Activated CD4-positive, CD25-positive, alpha-beta regulatory T cell treated with anti-CD3 and anti-CD28 coated beads, Interleukin-2, amount 50 U/mL, for 72 hours (primary cell): Measurements from ENCODE around the gene TLCD5.

ENCODE experiments used
- DNase-seq: peaks from one replicate; pipeline ENCODE4 v3.0.0; 2021

TLCD5 gene

DNA sequence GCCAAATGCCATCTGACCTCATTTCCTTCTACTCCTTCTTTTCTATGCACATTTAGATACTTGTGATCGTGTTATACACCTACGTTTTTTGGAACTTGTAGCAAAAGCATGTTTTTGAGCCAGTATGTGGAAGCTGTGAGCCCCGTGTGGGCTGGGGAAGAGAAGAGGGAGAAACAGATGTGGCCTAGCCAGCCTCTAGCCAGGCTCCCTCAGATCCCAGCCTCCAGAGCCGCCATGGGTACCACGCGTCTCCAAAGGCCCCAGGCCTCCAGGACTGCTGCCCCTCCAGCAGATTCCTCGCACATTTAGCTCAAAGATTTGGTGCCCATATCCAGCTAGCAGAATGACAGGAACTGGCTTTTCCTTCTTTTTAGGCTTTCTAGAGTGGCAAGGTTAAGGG lies 17.0 kb upstream of the TLCD5 start:
- DNase-seq: no peak

DNA sequence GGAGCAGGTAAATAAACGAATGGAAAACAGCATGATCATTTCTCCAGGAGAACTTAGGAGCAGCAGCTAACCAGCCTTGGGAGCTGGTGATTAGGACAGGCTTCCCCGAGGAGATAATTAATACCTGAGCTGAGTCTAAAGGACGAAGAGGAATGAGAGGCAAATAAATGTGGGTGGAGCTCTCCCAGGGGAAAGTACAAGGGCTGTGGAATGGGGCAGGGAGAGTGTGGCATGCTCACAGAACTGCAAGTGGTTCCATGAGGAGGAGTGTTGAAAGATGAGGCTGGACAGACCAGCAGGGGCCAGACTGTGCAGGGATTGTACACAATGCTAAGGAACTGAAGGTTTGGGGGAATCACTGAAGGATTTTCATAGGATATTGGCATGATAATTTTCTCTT lies 14.2 kb upstream of the TLCD5 start:
- no peak for DNase-seq

DNA sequence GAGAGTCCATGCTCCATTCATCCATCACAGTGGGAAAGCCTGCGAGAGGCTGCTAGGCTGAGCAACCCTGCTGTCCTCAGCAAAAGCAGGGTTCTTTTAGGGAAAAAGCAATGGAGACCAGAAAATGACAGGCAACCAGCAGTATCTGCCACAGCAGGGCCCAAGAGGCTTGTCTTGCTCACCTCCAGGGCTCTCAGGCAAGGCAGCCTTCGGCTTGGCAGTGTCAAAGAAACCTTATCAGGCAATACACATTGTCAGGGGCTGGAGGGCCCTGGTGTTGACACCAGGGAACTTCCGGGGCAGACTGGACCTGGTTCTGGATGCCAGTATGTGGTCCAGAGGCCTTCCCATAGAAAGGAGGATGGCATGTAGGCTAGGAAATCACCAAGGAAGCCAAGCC lies 10.2 kb upstream of the TLCD5 start:
- no peak for DNase-seq

DNA sequence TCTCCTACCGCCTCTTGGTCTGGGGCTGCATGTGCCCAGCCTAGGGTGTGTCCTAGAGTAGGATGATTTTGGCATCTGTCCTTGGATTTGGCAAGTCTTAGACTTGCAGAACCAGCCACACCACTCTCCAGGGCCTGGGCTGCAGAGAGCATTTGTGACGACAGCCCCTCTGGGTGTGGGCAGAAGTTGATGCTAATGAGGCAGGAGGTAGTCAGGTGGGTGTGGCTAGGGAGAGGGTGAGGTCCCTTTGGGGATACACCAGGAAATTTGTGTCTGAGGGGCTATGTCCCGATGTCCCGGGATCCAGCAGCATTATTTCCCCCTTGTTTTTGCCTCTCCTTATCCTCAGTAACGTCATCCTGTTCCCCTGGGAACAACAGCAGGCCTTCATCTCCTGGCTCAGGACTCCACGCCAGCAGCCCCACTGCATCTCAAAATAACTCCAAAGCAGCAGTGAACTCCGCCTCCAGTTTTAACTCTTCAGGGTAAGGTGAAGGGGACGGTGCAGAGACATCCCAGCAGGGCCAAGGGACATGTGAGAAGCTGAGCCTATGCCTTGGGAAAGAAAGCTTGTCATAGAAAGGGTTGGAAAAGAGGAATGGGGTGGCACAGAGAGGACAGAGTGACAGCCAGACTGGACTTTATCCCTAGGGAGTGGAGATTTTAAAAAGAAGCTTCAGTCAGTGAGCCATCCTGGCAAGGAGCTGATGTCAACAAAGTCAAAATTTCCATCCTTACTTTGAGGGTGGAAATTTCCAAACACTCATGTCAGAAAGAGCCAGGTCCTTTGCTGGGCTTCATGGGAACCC lies 8.0 kb upstream of the TLCD5 start:
- no peak for DNase-seq

DNA sequence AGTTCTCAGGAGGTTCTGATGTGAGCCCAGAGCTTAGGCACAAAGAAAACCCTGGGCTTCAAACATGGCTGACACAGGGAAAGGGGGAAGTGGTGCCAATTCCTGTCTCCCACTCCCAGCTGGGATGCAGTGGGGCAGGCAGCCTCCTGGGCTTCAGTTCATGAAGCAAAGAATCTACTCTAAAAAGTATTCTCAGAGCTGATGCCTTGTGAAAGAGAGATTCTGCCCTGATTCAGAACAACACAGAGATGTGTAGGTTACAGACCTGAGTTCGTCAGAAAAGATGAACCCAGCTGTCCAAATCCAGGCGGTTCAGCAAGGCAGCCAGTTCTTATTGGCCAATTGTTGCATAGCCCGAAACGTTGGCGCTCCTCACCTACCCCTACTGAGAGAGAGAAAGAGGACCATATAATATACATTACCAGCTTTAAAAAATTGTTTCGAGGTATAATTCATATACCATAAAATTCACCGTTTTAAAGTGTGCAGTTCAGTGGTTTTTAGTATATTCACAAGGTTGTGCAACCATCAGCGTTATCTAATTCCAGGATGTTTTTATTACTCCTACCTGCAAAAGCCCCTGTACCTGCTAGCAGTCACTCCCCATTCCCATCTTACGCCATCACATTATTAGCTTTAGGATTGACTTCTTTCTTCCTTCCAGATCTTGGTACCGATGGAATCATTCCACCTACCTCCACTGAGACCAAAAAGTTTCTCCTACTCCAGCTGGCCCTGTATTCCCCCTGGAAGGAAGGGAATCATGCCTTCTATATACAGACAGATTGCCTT lies 7.2 kb upstream of the TLCD5 start:
- DNase-seq: no peak

DNA sequence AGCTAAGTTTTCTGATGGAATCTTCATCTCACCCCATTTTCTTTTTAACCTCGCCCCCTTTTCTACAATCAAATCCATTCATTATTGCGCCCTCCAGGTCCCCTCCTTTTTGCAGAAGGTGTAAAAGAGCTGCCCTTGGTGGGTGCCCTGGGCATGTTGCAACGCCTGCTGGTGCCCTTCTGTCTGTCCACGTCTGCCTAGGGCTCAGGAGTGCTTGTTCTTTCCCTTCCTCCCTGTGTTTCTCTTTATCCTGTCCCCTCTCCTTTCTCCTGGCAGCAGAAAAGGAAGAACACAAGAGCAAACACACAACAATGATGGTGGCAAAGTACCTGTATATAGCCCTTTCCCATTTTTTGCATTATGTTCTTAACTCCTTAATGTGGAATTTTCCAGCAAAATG lies 6.2 kb upstream of the TLCD5 start:
- no peak for DNase-seq

DNA sequence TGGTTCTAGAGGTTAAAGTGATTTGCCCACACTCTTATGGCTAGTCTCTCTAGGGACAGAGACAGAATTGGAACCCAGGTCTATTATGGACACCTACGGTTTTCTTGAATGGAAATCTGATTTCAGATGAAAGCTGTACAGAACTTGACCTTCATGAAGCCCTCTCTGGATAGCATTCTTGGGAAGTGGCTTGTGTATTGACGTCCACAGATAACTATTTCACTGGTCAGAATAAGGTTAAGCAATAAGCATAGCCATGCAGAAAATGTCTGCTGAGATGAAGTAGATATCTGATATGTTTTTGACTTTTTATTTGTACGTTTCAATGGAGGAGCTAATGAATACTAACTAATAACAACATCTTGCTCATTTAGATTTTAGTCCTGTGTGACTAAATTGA lies 1.1 kb downstream of the TLCD5 start:
- DNase-seq: no peak

DNA sequence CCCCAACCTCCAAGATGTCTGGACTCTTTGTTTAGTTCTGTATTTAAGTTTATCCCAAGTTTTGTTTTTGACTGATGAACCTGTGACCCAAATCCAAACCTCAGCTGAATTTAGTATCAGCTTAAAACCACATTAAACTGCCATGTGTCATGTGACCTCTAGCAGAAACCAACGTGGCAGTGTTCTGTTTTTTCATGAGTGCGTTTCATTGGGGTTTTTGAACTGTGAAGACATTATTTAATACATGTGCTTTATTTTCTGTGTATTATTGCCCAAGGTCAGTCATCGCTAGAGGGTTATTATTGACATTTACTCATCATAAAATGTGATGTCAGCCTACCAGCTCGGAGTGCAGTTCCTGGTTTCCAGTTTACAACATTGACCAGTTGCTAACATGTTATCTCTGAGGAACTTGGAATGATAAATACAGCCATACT lies 1.8 kb downstream of the TLCD5 start:
- DNase-seq: no peak

DNA sequence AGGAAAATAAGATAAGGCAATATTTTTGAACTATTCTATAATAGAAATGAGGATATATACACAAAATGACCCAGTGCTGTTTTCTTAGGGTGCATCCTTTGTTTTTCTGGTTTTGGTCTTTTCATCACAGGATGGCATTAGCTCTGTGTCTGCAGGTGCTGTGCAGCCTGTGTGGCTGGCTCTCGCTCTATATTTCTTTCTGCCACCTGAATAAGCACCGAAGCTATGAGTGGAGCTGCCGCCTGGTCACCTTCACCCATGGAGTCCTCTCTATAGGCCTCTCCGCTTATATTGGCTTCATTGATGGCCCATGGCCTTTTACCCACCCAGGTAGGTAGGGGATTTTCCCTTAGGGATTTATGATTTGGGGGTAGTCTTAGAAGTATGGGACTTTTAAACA lies 2.2 kb downstream of the TLCD5 start:
- DNase-seq: no peak

DNA sequence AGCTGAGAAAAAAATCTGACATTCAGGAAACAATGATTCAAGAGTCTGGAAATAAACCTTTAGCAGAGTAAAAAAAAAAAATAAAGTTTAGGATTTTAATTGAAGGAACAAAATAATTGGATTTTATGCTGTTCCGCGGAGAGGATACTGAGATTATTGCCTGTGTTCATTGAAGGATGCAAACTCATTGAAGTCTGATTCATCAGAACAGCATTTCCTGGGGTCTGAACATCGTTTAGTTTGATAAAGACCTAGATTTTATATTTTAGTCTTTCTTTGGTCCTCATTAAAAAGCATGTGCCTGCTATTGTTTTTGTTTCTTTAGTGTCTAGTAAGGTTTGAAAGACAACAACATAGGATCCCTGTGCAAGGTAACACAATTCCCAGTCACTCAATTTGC lies 4.5 kb downstream of the TLCD5 start:
- DNase-seq: no peak

DNA sequence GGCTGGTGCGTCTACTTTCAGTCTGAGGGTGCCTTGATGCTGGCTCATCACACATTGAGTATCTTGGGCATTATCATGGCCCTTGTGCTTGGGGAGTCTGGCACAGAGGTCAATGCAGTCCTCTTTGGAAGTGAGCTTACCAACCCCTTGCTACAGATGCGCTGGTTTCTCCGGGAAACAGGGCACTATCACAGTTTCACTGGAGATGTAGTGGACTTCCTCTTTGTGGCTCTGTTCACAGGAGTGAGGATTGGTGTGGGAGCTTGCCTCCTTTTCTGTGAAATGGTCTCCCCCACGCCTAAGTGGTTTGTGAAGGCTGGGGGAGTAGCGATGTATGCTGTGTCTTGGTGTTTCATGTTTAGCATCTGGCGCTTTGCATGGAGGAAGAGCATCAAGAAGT lies 4.9 kb downstream of the TLCD5 start:
- DNase-seq: no peak

DNA sequence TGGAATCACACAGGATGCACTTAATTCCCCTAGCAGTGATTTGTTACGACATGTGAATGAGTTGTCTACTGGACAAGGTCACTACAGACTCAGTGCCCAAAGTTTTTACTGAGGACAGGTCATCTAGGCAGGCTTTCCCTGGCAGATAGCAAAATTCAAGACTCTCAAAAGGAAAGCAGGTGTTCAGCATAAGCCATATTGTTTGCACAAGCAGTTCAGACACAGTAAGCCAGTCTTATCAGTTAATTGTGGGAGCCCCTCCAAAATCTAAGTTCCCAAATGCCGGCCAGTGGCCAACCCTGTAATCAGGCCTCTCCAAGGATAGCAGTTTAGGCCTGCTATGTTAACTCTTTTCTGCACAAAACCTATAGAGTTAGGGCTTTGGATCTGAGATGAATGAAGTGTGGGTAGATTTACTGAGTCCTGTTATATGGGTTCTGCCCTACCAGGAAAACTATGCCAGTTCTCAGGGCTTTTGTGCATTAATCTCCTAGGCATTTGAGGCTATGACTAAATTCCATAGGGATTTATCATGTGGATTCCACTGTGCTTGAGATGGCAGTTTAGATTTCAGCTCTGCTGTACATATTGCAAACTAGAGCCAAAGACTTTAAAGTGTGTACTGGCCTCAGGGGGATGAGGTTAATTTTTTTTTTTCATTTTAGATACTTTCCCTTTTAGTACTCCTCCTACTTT lies 6.3 kb downstream of the TLCD5 start:
- no peak for DNase-seq

DNA sequence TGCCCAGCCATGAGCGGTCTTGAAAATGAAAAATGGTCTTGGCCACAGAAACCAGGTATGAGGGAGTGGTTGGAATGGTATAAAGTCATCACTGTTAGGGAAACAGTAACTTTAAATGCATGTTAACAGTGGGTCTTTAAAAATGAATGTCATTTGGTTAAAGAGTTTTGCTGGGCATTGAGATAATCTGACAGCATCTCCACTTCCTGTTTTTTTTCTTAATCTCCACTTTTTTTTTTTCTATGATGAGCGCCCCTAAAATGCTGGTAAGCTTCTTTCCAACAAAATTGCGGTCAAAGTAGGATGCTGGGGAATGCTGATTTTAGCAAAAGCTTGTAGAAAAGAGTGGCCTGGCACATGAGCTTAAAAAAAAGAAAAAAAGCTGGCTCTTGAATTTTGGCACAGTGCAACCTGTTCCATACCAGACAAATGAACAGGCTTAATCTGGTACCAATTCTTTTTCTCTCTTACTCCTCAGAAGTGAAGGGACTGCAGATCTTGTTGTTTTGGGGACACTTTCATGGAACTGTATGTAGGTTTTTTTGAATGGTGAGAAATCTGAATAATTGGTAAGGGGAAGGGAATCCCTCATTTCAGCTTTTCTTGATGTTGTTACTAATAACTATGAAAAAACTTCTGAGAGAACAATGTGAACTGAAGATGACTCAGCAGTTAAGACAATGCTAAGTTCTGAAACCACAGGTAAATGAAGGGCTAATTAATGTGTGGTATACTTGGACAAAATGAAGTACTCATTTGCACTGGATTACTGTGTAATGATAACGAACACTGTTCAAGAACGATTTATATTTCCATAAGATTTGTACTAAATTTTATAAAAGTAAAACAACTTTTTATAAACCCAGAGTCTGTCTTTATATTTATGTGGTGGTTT lies 8.0 kb downstream of the TLCD5 start:
- no peak for DNase-seq

DNA sequence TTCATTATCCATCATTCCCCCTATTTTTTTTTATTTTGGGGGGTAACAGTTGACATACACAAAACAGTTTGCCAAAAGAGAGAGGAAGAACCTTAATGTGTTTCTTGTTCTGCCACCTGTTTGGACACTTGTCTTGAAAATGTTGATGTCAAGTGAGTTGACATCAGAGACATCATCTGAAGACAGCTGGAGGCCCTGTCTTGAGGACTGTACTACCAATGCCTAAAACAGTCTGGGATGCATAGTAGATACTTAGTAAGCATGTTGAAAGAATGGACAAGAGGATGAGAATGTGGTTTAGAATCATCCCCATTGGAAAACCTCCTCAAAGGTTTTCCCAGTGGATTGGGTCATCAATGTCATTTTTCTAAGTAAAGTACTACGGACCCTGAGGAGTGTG lies 8.7 kb downstream of the TLCD5 start:
- DNase-seq: no peak

DNA sequence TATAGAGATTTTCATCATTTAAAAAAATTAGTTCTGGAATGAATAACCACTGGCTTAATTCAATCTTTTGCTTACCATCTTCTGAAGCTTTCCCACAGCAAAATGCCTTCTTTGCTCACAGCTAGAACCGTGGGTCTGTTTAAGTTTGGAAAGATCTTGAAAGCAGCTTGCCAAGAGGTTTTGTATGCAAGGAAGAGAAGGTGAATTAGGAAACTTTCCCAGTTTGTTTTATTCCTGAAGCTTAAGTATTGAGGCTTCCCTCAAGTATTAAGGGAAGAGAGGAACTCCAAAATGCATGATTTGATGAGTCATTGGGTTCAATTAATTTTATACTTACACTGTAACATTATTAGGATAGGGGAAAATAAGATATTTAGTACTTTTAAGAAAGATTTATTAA lies 9.2 kb downstream of the TLCD5 start:
- no peak for DNase-seq

DNA sequence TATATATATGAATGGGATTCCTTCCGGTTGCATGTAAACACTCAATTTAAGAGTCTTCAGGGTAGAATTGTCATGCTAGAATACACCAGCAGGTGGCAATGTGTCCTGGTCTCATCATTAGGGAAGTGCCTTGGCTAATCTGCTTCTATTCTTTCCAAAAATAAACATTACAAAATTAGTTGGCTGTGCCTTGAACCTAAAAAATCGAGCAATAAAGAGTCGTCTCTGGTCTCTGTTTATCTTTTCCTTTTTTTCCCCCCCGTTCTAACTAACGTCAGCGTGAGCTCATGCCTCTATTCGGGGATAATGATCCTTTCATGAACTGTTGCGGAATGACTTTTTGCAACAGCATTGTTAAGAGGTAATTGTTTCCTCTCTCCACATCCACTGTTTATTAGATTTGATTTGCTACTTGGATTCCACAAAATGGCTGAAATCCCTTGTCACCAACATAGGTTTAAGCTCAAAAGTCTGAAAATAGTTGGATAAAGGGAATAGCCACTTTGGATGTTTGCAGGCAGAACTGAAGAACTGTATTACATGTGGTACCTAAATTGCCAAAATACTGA lies 9.9 kb downstream of the TLCD5 start:
- peak; percentile 39 for DNase-seq

DNA sequence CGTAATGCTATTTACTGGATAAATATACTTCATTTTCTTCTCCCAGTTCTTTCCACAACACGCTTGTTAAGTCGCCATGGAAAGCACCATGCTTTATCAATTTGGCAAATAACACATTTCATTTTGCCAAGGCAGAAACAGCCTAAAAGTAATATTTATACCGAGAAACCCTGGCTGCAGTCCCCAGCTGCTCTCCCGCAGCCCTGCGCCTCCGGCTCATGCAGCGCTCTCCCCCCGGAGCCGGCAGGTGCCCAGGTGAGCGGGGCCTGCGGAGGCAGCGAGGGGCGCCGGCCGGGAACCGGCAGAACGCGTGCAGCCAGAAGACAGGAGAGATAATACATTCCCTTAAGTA lies 10.4 kb downstream of the TLCD5 start:
- no peak for DNase-seq

DNA sequence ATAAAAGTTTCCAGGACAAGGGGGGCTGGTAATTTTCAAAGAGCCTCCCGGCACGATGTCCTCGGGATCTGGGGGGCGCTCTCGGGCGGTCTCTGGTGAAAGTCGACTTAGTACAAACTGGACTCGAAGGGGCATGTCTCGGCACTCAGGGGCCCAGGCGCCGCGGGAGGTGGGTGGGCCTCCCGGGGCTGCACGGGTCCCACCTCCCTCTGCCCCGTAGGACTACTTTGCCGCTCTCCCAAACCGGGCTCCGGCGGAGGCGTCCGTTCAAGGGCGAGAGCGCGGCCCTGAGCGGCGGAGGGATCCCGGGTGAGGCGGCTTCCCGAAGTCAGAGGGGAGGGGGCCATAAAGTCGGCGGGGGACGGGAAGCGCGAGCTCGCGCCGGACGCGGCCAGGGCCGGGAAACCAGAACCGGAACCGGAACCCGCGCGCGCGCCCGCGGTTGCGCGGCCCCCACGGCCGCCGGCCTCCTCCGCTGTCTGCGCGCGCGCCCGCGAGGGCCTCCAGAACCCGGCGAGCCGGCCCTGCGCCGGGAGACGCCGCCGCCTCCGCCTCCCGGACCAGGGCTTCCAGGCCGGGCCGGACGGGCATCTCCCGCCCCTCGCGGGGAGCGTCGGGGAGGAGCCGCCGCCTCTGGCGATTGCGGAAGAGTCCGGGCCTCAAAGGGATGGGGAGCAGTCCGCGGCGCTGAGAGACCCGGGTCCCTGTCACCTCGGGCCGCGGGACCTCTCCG lies 11.0 kb downstream of the TLCD5 start, which contains the start of gene ARHGEF12:
TSS of gene ARHGEF12 (plus strand) at position 506 of the 733 bp plus-strand sequence. CDS start 831 bp downstream, outside the sequence.
- DNase-seq: peak; percentile 83

DNA sequence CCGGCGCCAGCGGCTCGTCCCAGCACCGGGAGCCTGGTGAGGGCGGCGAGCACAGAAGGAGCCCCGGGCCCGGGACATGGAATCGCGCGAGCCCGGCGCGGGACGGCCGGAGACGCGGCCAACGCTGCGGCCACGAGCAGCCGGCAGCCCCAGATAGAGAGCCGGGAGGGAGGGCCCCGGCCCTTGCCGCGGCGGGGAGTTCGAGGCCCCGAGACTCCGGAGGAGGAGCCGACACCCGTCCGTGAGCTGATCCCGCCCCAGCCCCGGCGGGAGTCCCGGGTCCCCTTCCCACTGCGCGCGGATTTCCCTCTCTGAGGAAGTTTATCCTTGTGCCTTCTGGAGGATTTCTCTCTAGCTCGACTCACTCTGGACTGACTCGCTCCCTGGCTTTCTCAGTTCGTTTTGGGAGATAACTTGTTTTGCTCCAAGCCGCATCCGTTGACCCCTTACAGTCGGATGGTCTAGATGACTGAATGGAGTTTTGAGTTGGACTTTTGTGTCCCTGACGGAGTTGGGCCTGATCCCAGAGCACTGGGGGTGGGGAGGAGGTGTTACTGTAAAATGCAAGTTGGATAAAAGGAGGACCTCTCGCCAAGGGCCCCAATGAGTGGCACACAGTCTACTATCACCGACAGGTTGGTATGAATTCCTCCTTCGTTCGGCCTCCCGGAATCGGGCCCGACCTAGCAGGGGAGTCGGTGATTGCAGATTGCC lies 11.7 kb downstream of the TLCD5 start:
- peak; percentile 53 for DNase-seq

DNA sequence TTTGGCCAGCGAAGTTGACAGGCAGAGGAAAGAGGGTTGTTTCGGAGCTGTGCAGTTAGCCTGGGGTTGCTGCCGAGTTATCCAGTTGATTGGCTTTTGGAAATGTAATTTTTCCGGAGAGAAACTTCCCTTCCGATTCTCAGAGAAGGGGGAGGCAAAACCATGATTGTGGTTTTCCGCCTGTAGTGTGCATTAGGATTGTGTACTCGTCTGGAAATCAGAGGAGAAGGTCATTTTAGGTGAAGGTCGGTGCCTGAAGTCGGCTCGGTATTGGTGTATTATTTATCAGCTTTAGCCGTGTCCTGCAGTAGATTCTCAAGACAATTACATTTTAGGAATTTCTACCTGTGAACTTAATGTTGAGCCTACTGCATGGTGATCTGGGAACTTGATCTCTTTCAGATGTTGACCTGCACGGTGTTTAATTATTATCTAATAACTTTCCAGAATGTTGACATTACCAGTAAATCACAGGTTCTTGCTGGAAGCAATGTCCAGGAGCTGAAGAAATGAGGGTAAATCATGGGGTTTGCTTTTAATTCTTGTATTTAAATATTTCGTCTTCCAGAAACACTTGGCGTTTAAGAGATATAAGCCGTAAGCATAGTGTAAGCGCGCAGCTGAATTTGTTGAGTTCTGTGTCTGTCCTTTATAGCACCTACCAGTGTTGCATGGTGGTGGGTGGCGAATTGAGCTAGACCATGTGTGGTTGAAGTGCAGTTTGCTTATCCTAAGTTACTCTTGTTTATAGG lies 12.4 kb downstream of the TLCD5 start:
- no peak for DNase-seq
